PC-3 (cell line): ENCODE data around the gene MDK. TPM values are rescaled to one million over a fixed set of nuclear protein-coding genes. Genes with fewer than 3 reads are reported as not detected.

Source experiments
- ATAC-seq: fragments of 200-7000 bp; cut with Tn5 transposase; 2 replicates; pipeline ENCODE4 v1.9.1; 2020; ENCODE audit warnings: mild to moderate bottlenecking, moderate library complexity
- BruUV-seq: library from RNA; stranded (reverse); fragments of 400-500 nt; replicated peaks from 2 replicates; lab custom pipeline; 2021; lab: Mats Ljungman, UMichigan
- CTCF ChIA-PET: fragments of 300-600 bp; sonication (Branson Sonifier 250); formaldehyde crosslinking; loops from one replicate; lab custom pipeline; 2022; ENCODE audit warnings: antibody characterized with exemption; lab: Charles Lee
- POLR2A ChIA-PET: fragments of 300-600 bp; sonication (Branson Sonifier 250); formaldehyde crosslinking; loops from one replicate; lab custom pipeline; 2022; ENCODE audit warnings: antibody characterized with exemption; ENCODE audit not compliant: unreplicated experiment; lab: Charles Lee
- DNase-seq: peaks from one replicate; pipeline ENCODE4 v3.0.0-alpha.2; 2015
- H2AFZ ChIP-seq: fragments of 300-600 bp; sonication (generic); 2 replicates; pipeline ENCODE4 v1.6.0; 2016; ENCODE audit warnings: antibody characterized with exemption, low read length
- H3F3A ChIP-seq: fragments of 300-600 bp; sonication (generic); one replicate; pipeline ENCODE4 v1.6.0; 2017; ENCODE audit warnings: antibody characterized with exemption, low read length, control low read depth, mild to moderate bottlenecking; ENCODE audit not compliant: unreplicated experiment
- H3K27ac ChIP-seq: fragments of 300-600 bp; sonication (generic); 2 replicates; pipeline ENCODE4 v1.5.1; 2016; ENCODE audit warnings: mild to moderate bottlenecking, low read length
- H3K27me3 ChIP-seq: fragments of 300-600 bp; sonication (generic); 2 replicates; pipeline ENCODE4 v1.6.1; 2016; ENCODE audit warnings: low read length, mixed read lengths
- H3K36me3 ChIP-seq: fragments of 300-600 bp; sonication (generic); 2 replicates; pipeline ENCODE4 v1.6.1; 2016; ENCODE audit warnings: low read depth, mixed run types, low read length, mixed read lengths
- H3K4me1 ChIP-seq: fragments of 300-600 bp; sonication (generic); 2 replicates; pipeline ENCODE4 v1.5.1; 2016; ENCODE audit warnings: low read length; ENCODE audit not compliant: insufficient read depth
- H3K4me2 ChIP-seq: fragments of 300-600 bp; sonication (generic); 2 replicates; pipeline ENCODE4 v1.6.0; 2016; ENCODE audit warnings: low read length
- H3K4me3 ChIP-seq: fragments of 300-600 bp; sonication (generic); 2 replicates; pipeline ENCODE4 v1.5.1; 2016; ENCODE audit warnings: mild to moderate bottlenecking, low read length, mixed read lengths
- H3K79me2 ChIP-seq: fragments of 300-600 bp; sonication (generic); 2 replicates; pipeline ENCODE4 v1.6.1; 2017; ENCODE audit warnings: low read length, mixed read lengths
- H3K9ac ChIP-seq: fragments of 300-600 bp; sonication (generic); 2 replicates; pipeline ENCODE4 v1.6.0; 2016; ENCODE audit warnings: mild to moderate bottlenecking, low read length
- H3K9me2 ChIP-seq: fragments of 300-600 bp; sonication (generic); replicated peaks from 2 replicates; pipeline ENCODE4 v1.6.1; 2016; ENCODE audit warnings: mixed run types, low read length, mixed read lengths
- H3K9me3 ChIP-seq: fragments of 300-600 bp; sonication (generic); 2 replicates; pipeline ENCODE4 v1.6.1; 2016; ENCODE audit warnings: low read length, mixed read lengths
- H4K20me1 ChIP-seq: fragments of 300-600 bp; sonication (generic); 2 replicates; pipeline ENCODE4 v1.6.1; 2016; ENCODE audit warnings: low read length, mixed read lengths
- CTCF ChIP-seq: fragments of 300-600 bp; sonication (generic); conservative IDR thresholded peaks from 2 replicates; pipeline ENCODE4 v1.5.1; 2017; ENCODE audit warnings: antibody characterized with exemption, low read depth, mild to moderate bottlenecking, low read length
- EZH2 ChIP-seq: fragments of 300-600 bp; sonication (generic); IDR thresholded peaks from one replicate; pipeline ENCODE4 v1.6.1; 2017; ENCODE audit warnings: antibody characterized with exemption, mild to moderate bottlenecking, low read length; ENCODE audit not compliant: unreplicated experiment
- EZH2phosphoT487 ChIP-seq: fragments of 300-600 bp; sonication (generic); IDR thresholded peaks from 2 replicates; pipeline ENCODE4 v1.6.1; 2018; ENCODE audit warnings: mild to moderate bottlenecking, antibody characterized with exemption, low read length, borderline replicate concordance
- intact Hi-C: fragments of 100-400 bp; cut with micrococcal nuclease; formaldehyde crosslinking; loops from 2 replicates; pipeline ENCODE4 v1.9.0; 2023
- total RNA-seq: library from RNA; depleted of rRNA; stranded (reverse); fragments of >200 nt; gene quantifications from 2 replicates; pipeline ENCODE4 v1.2.3, GENCODE V29; 2014

Gene MDK
- total RNA-seq, 1 experiment from 2014 or later, result 184 TPM

- H3K27ac ChIP-seq, result no peak overlapping the region
- H4K20me1 ChIP-seq, result no peaks in the 10 kb centered on the region
- CTCF ChIA-PET, result interaction anchor here (1.7 kb wide), 1 partner anchor 100 kb away, joined by 10 read pairs; no protein-coding TSS in a partner anchor
These were observed 8.2 kb downstream of the MDK start for GRCh38 chr11:46389450-46390330.

GRCh38 chr11:46390331-46391171, 9.1 kb downstream of the MDK start:
- H3K27me3 ChIP-seq, result peaks cover 29% of the 10 kb centered on the region
- CTCF ChIA-PET, result interaction anchor here (0.6 kb wide), 3 partner anchors 23 to 90 kb away, joined by 3 to 6 read pairs (median 4); no protein-coding TSS in a partner anchor
- H3K9me2 ChIP-seq, result no peaks in the 10 kb centered on the region
- no peaks in the 10 kb centered on the region for H3K36me3 ChIP-seq
- TF ChIP-seq EZH2, result no peak
- H2AFZ ChIP-seq, result no peak overlapping the region
- H3K9me3 ChIP-seq, result no peaks in the 10 kb centered on the region
- H3K4me1 ChIP-seq, result peaks cover 19% of the 10 kb centered on the region; the same call in 1 of the 2 replicates
- no peaks in the 10 kb centered on the region for H3K79me2 ChIP-seq
- H3K9ac ChIP-seq, result no peak overlapping the region
- no peak overlapping the region for H3K27ac ChIP-seq
- POLR2A ChIA-PET, result no interaction called here
- no peak for DNase-seq
- peak overlapping the region; percentile 91 for H3K4me2 ChIP-seq
- intact Hi-C loops, result no loop called here
- peak overlapping the region; percentile 69; the same call in 1 of the 2 replicates for H3K4me3 ChIP-seq
- H3F3A ChIP-seq, result no peaks in the 10 kb centered on the region
- no peaks in the 10 kb centered on the region for H4K20me1 ChIP-seq
- no TSS peak for BruUV-seq
- ATAC-seq, result no peak

More at GRCh38 chr11:46389450-46390330, 8.2 kb downstream of the MDK start:
- no peaks in the 10 kb centered on the region for H3F3A ChIP-seq
- H3K4me1 ChIP-seq, result peaks cover 19% of the 10 kb centered on the region; the same call in 1 of the 2 replicates
- no peaks in the 10 kb centered on the region for H3K79me2 ChIP-seq
- no peaks in the 10 kb centered on the region for H3K9me2 ChIP-seq
- H3K9me3 ChIP-seq, result no peaks in the 10 kb centered on the region
- POLR2A ChIA-PET, result no interaction called here
- peak overlapping the region; percentile 69 for H3K4me3 ChIP-seq
- peaks cover 29% of the 10 kb centered on the region for H3K27me3 ChIP-seq
- H2AFZ ChIP-seq, result peak overlapping the region; percentile 78
- DNase-seq (peak; percentile 75), ATAC-seq (peak; percentile 75)
- no peaks in the 10 kb centered on the region for H3K36me3 ChIP-seq
- TF ChIP-seq EZH2phosphoT487 (no peak), CTCF (peak; percentile 82), EZH2 (no peak)
- H3K4me2 ChIP-seq, result peak overlapping the region; percentile 91
- no peak overlapping the region for H3K9ac ChIP-seq
- BruUV-seq, result no TSS peak
- intact Hi-C loops, result loop anchor here (1.0 to 2.0 kb wide), 2 partner anchors 139 to 149 kb away; no protein-coding TSS in a partner anchor

GRCh38 chr11:46391186-46391577, 9.7 kb downstream of the MDK start:
- Histone ChIP-seq H3K4me2 (no peak overlapping the region), H3K79me2 (no peaks in the 10 kb centered on the region), H3K9ac (no peak overlapping the region), H3K9me3 (no peaks in the 10 kb centered on the region), H3K4me1 (peaks cover 19% of the 10 kb centered on the region; the same call in 1 of the 2 replicates), H3K27me3 (peaks cover 29% of the 10 kb centered on the region), H3K36me3 (no peaks in the 10 kb centered on the region), H3K4me3 (no peak overlapping the region), H3K27ac (no peak overlapping the region), H2AFZ (no peak overlapping the region), H4K20me1 (no peaks in the 10 kb centered on the region), H3K9me2 (no peaks in the 10 kb centered on the region), H3F3A (no peaks in the 10 kb centered on the region)
- ChIA-PET POLR2A (no interaction called here), CTCF (interaction anchor here (0.6 kb wide), 4 partner anchors 22 to 89 kb away, joined by 3 to 11 read pairs (median 5); no protein-coding TSS in a partner anchor)
- TF ChIP-seq EZH2 (no peak), CTCF (no peak), EZH2phosphoT487 (no peak)
- DNase-seq, result no peak
- ATAC-seq, result no peak
- no TSS peak for BruUV-seq
- intact Hi-C loops, result no loop called here
